K562 (cell line): ENCODE data around the gene ALG11. TPM values are rescaled to one million over a fixed set of nuclear protein-coding genes. Genes with fewer than 3 reads are reported as not detected.

ENCODE experiments used
- FOXK2 ChIP-seq, 2 experiments: fragments of 450-650 bp; IDR thresholded peaks in 1 of 2; conservative IDR thresholded peaks in 1 of 2; 2 replicates each; pipeline ENCODE4 v1.6.1; 2016; ENCODE audit warnings: low read depth in 2 of 2, mild to moderate bottlenecking in 1 of 2
- TAF1 ChIP-seq: IDR thresholded peaks from 2 replicates; pipeline ENCODE4 v1.6.1; 2011; ENCODE audit warnings: mild to moderate bottlenecking, low read length, moderate library complexity; ENCODE audit not compliant: insufficient read depth, control insufficient read depth, severe bottlenecking; ENCODE audit errors: extremely low read depth
- polyA plus RNA-seq, 8 experiments: library from polyadenylated mRNA; depleted of rRNA in 4 of 8; stranded (reverse) in 5 of 8; unstranded in 3 of 8; fragments of >200 nt; fragmentation: Nextera tagmentation in 2 of 8; fragmentation: Illumina TruSeq in 1 of 8; extraction: Ambion mirVana in 2 of 8; extraction: Trizol in 1 of 8; gene quantifications; 2 replicates each; pipeline versions ENCODE4 v1.2.1 to v1.2.3, GENCODE V29; 2011 to 2014; ENCODE audit warnings: inconsistent platforms in 1 of 8, missing spikeins in 1 of 8
- total RNA-seq, 7 experiments: library from RNA; depleted of rRNA in 6 of 7; stranded (reverse); fragments of >200 nt in 6 of 7; fragmentation: Illumina TruSeq in 2 of 7; extraction: Trizol in 2 of 7; gene quantifications; 2 replicates each; pipeline versions ENCODE4 v1.2.1 to v1.2.3, GENCODE V29; 2011 to 2021; ENCODE audit warnings: low replicate concordance in 1 of 7
- TF ChIP-seq, protein P1 (sequence below), 2 experiments: IDR thresholded peaks; 2 replicates each; pipeline ENCODE4 v1.6.1; 2012; ENCODE audit warnings: improper control_type of control experiment in 2 of 2, low read depth in 2 of 2, low read length in 2 of 2, borderline replicate concordance in 1 of 2
- TF ChIP-seq, protein P2 (sequence below), 3 experiments: IDR thresholded peaks in 2 of 3; conservative IDR thresholded peaks in 1 of 3; 2 replicates each; pipeline ENCODE4 v1.5.1; 2011 to 2012; ENCODE audit warnings: low read length in 3 of 3, mild to moderate bottlenecking in 3 of 3, control low read depth in 2 of 3, improper control_type of control experiment in 1 of 3, inconsistent platforms in 1 of 3, low read depth in 1 of 3, mixed read lengths in 1 of 3, moderate library complexity in 1 of 3; ENCODE audit not compliant: insufficient read depth in 2 of 3
- TF ChIP-seq, protein P3 (sequence below), 2 experiments: fragments of 450-650 bp; IDR thresholded peaks; 2 replicates each; pipeline ENCODE4 v1.6.1; 2016

The ALG11 gene
- total and polyA plus RNA-seq, 9 of the 15 experiments (the other 6 are each of a cell fraction or from before 2014, with no cell fraction given), result 7.3 to 19.2 (median 16.3) TPM

DNA sequence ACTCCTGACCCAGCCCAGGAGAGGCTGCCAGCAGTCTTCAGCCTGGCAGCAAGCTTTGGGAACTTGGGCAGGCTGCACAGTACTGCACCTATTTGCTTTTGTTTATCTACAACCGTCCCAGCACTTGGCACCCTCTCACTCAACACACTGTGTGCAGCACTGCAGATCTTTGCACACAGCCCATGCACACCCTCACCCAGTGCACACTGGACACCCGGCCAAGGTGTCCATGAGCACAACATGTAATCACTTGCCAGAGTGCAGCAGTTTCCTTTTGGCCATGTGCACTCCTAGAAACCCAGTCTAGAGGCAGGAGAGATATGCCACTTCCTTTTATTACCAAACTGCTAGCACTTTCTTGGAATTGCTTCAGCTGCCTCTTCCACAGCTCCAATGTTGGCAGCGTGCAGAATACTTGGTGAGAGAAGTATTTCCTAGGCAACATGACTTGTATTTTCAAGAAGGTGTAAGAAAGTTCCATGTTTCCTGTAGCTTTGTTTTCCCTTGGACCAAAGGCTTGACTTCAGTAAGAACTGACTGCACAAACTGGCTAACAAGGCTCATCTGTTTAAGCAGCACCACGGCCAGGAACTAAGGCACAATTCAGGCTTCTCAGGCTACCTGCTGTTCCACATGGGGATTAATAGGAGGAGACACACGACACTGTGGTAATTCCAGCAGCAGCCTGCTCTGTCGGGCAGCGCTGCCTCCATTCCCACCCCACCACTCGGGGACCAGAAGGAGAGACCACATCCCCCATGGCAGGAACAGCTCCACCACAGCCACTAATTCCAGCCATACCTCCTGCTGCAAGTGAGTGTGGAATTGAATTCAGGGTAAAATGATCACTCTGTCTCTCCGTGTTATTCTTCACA is 16.3 kb upstream of the ALG11 start (continued):
- TF ChIP-seq, protein P1, sequence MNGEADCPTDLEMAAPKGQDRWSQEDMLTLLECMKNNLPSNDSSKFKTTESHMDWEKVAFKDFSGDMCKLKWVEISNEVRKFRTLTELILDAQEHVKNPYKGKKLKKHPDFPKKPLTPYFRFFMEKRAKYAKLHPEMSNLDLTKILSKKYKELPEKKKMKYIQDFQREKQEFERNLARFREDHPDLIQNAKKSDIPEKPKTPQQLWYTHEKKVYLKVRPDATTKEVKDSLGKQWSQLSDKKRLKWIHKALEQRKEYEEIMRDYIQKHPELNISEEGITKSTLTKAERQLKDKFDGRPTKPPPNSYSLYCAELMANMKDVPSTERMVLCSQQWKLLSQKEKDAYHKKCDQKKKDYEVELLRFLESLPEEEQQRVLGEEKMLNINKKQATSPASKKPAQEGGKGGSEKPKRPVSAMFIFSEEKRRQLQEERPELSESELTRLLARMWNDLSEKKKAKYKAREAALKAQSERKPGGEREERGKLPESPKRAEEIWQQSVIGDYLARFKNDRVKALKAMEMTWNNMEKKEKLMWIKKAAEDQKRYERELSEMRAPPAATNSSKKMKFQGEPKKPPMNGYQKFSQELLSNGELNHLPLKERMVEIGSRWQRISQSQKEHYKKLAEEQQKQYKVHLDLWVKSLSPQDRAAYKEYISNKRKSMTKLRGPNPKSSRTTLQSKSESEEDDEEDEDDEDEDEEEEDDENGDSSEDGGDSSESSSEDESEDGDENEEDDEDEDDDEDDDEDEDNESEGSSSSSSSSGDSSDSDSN (IDR thresholded peaks at IDR 0.05; ENCODE audit: borderline replicate concordance in 1 of 2, low read depth in 2 of 2, low read length in 2 of 2), result peak in 1 of 2 experiments; percentile 24; a peak in 1 of 4 replicates
- TF ChIP-seq, protein P2, sequence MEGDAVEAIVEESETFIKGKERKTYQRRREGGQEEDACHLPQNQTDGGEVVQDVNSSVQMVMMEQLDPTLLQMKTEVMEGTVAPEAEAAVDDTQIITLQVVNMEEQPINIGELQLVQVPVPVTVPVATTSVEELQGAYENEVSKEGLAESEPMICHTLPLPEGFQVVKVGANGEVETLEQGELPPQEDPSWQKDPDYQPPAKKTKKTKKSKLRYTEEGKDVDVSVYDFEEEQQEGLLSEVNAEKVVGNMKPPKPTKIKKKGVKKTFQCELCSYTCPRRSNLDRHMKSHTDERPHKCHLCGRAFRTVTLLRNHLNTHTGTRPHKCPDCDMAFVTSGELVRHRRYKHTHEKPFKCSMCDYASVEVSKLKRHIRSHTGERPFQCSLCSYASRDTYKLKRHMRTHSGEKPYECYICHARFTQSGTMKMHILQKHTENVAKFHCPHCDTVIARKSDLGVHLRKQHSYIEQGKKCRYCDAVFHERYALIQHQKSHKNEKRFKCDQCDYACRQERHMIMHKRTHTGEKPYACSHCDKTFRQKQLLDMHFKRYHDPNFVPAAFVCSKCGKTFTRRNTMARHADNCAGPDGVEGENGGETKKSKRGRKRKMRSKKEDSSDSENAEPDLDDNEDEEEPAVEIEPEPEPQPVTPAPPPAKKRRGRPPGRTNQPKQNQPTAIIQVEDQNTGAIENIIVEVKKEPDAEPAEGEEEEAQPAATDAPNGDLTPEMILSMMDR (IDR thresholded peaks at IDR 0.05 in 2 of 3, conservative IDR thresholded peaks at IDR 0.05 in 1 of 3; ENCODE audit: insufficient read depth in 2 of 3, low read depth in 1 of 3, low read length in 3 of 3), result peak; percentile 9 to 33 (median 31); a peak in 3 of 6 replicates
- TF ChIP-seq, protein P3, sequence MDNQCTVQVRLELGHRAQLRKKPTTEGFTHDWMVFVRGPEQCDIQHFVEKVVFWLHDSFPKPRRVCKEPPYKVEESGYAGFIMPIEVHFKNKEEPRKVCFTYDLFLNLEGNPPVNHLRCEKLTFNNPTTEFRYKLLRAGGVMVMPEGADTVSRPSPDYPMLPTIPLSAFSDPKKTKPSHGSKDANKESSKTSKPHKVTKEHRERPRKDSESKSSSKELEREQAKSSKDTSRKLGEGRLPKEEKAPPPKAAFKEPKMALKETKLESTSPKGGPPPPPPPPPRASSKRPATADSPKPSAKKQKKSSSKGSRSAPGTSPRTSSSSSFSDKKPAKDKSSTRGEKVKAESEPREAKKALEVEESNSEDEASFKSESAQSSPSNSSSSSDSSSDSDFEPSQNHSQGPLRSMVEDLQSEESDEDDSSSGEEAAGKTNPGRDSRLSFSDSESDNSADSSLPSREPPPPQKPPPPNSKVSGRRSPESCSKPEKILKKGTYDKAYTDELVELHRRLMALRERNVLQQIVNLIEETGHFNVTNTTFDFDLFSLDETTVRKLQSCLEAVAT (IDR thresholded peaks at IDR 0.05), result no peak
- TF ChIP-seq TAF1 (no peak), FOXK2 (conservative IDR thresholded peaks at IDR 0.05 in 1 of 2, IDR thresholded peaks at IDR 0.05 in 1 of 2; ENCODE audit: low read depth in 2 of 2) (no peak)
